GM12865 (cell line): ENCODE data around the gene CLP1.
A peak's percentile ranks its signal among the peaks of the same experiment; 100 is the strongest.

Experiments used
- DNase-seq: peaks from one replicate; pipeline ENCODE4 v3.0.0; 2010; ENCODE audit warnings: low read depth
- H3K4me3 ChIP-seq: 2 replicates; pipeline ENCODE4 v1.5.1; 2011; ENCODE audit warnings: mild to moderate bottlenecking, low read depth, low read length, control low read depth
- CTCF ChIP-seq: IDR thresholded peaks from 2 replicates; pipeline ENCODE4 v1.5.1; 2011; ENCODE audit warnings: low read length, control low read depth, low read depth, inconsistent platforms; ENCODE audit not compliant: insufficient read depth; ENCODE audit errors: missing control alignments

Gene CLP1

GRCh38 chr11:57619331-57619730 is 38.2 kb upstream of the CLP1 start:
- no peak overlapping the region for H3K4me3 ChIP-seq
- peak; percentile 28 for TF ChIP-seq CTCF
- no peak for DNase-seq

- H3K4me3 ChIP-seq = no peak overlapping the region
- DNase-seq = no peak
Observed at GRCh38 chr11:57620467-57620866, 37.1 kb upstream of the CLP1 start.

GRCh38 chr11:57622263-57622662 is 35.3 kb upstream of the CLP1 start:
- no peak for TF ChIP-seq CTCF
- H3K4me3 ChIP-seq = no peak overlapping the region
- no peak for DNase-seq

More at GRCh38 chr11:57620467-57620866, 37.1 kb upstream of the CLP1 start:
- TF ChIP-seq CTCF = no peak

GRCh38 chr11:57624864-57625263 is 32.7 kb upstream of the CLP1 start:
- no peak for TF ChIP-seq CTCF
- H3K4me3 ChIP-seq = no peak overlapping the region
- no peak for DNase-seq

- TF ChIP-seq CTCF = no peak
- no peak for DNase-seq
- H3K4me3 ChIP-seq = no peak overlapping the region
Observed at GRCh38 chr11:57626895-57627294, 30.7 kb upstream of the CLP1 start.

- no peak overlapping the region for H3K4me3 ChIP-seq
Observed at GRCh38 chr11:57630171-57630570, 27.4 kb upstream of the CLP1 start.

GRCh38 chr11:57632116-57632515 is 25.4 kb upstream of the CLP1 start:
- no peak for DNase-seq
- no peak for TF ChIP-seq CTCF
- H3K4me3 ChIP-seq = no peak overlapping the region

More at GRCh38 chr11:57630171-57630570, 27.4 kb upstream of the CLP1 start:
- no peak for DNase-seq
- TF ChIP-seq CTCF = no peak
